Right lobe of liver (tissue), 4 donors: Measurements from ENCODE around the gene GPR158.

Experiments
- POLR2A ChIP-seq: fragments of 450-650 bp; IDR thresholded peaks from one replicate; pipeline ENCODE4 v1.6.1; 2017; ENCODE audit warnings: antibody characterized with exemption, mild to moderate bottlenecking
- TF ChIP-seq, protein P1 (sequence below), 4 donors: fragments of 200-600 bp in 3 of 4; fragments of 450-650 bp in 1 of 4; IDR thresholded peaks; one replicate each; pipeline versions ENCODE4 v1.5.1 to v1.8.0; 2016 to 2022; ENCODE audit warnings: antibody characterized with exemption in 4 of 4, mild to moderate bottlenecking in 2 of 4
- donor health status: DM: no; HTN: no; CAD: no.
- donor health status: DM: no; HTN: no; CAD: no.
- donor health status: DM: no; HTN: yes; CAD: no.

- TF ChIP-seq, protein P1, sequence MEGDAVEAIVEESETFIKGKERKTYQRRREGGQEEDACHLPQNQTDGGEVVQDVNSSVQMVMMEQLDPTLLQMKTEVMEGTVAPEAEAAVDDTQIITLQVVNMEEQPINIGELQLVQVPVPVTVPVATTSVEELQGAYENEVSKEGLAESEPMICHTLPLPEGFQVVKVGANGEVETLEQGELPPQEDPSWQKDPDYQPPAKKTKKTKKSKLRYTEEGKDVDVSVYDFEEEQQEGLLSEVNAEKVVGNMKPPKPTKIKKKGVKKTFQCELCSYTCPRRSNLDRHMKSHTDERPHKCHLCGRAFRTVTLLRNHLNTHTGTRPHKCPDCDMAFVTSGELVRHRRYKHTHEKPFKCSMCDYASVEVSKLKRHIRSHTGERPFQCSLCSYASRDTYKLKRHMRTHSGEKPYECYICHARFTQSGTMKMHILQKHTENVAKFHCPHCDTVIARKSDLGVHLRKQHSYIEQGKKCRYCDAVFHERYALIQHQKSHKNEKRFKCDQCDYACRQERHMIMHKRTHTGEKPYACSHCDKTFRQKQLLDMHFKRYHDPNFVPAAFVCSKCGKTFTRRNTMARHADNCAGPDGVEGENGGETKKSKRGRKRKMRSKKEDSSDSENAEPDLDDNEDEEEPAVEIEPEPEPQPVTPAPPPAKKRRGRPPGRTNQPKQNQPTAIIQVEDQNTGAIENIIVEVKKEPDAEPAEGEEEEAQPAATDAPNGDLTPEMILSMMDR (IDR thresholded peaks at IDR 0.05) = no peak
- no peak for TF ChIP-seq POLR2A
Measured at GRCh38 chr10:25388862-25389206, 214.0 kb downstream of the GPR158 start.
